Left lung (tissue), 10 donors: ENCODE data around the gene FLYWCH1. TPM values are rescaled to one million over a fixed set of nuclear protein-coding genes. Genes with fewer than 3 reads are reported as not detected.

Source experiments
- ATAC-seq: fragments of 200-7000 bp; cut with Tn5 transposase; one replicate; pipeline ENCODE4 v1.9.1; 2020; ENCODE audit warnings: moderate library complexity
- DNase-seq, 4 donors: peaks; one replicate each; pipeline ENCODE4 v3.0.0-alpha.2; 2013 to 2020
- H3K27ac ChIP-seq, 2 donors: fragments of 200-600 bp; sonication (generic) in 1 of 2; one replicate each; pipeline versions ENCODE4 v1.5.0 to v1.8.0; 2020 to 2021
- H3K27me3 ChIP-seq, 2 donors: fragments of 200-600 bp; sonication (generic) in 1 of 2; one replicate each; pipeline versions ENCODE4 v1.5.0 to v1.8.0; 2020 to 2021
- H3K36me3 ChIP-seq, 2 donors: fragments of 200-600 bp; sonication (generic) in 1 of 2; one replicate each; pipeline versions ENCODE4 v1.5.0 to v1.8.0; 2020 to 2021
- H3K4me1 ChIP-seq, 2 donors: fragments of 200-600 bp; one replicate each; pipeline ENCODE4 v1.8.0; 2021
- H3K4me3 ChIP-seq, 2 donors: fragments of 200-600 bp; sonication (generic) in 1 of 2; one replicate each; pipeline versions ENCODE4 v1.5.0 to v1.8.0; 2020 to 2021; ENCODE audit warnings: mild to moderate bottlenecking in 1 of 2
- H3K9me3 ChIP-seq, 2 donors: fragments of 200-600 bp; sonication (generic) in 1 of 2; one replicate each; pipeline versions ENCODE4 v1.5.0 to v1.8.0; 2020 to 2021
- CTCF ChIP-seq, 2 donors: fragments of 200-600 bp; sonication (generic) in 1 of 2; IDR thresholded peaks; one replicate each; pipeline versions ENCODE4 v1.5.0 to v1.8.0; 2021; ENCODE audit warnings: antibody characterized with exemption in 2 of 2
- intact Hi-C, 2 donors: fragments of 100-400 bp; cut with DNase I; formaldehyde crosslinking; loops; one replicate each; pipeline versions ENCODE4 v1.11.2 to v1.14.2; 2022
- polyA plus RNA-seq, 6 donors: library from polyadenylated mRNA; unstranded; fragments of 120-200 nt; gene quantifications; one replicate each; pipeline ENCODE4 v1.2.1, GENCODE V29; 2013; ENCODE audit not compliant: insufficient read length in 6 of 6
- total RNA-seq, 2 donors: library from RNA; stranded (reverse); fragmentation: NEBNext Ultra II Directional; extraction: Animal tissue kit (Norgen Biotek cat#: 25700); gene quantifications; one replicate each; pipeline ENCODE4 v1.2.1, GENCODE V29; 2021
- donor health status: DM: no; HTN: yes; CAD: no.
- donor health status: DM: no; HTN: no; CAD: no.

FLYWCH1 gene
- total and polyA plus RNA-seq, 8 donors, result 17.2 to 42.9 (median 26.4) TPM

- no peak for DNase-seq
- Histone ChIP-seq H3K4me3 (no peak overlapping the region), H3K27me3 (no peaks in the 10 kb centered on the region), H3K4me1 (no peaks in the 10 kb centered on the region), H3K27ac (no peak overlapping the region), H3K9me3 (no peaks in the 10 kb centered on the region), H3K36me3 (peaks cover 0 to 40% of the 10 kb centered on the region in 2 donors)
- intact Hi-C loops, result no loop called here
- no peak for ATAC-seq
- TF ChIP-seq CTCF (IDR thresholded peaks at IDR 0.05), result no peak
Observed at GRCh38 chr16:2897110-2897509, 14.6 kb upstream of the FLYWCH1 start.

GRCh38 chr16:2898831-2899563, 12.7 kb upstream of the FLYWCH1 start:
- ATAC-seq (no peak), DNase-seq (no peak)
- no peak overlapping the region for H3K27ac ChIP-seq
- H3K9me3 ChIP-seq, result no peaks in the 10 kb centered on the region
- H3K4me3 ChIP-seq, result no peak overlapping the region
- intact Hi-C loops, result no loop called here
- no peaks in the 10 kb centered on the region for H3K27me3 ChIP-seq
- no peak for TF ChIP-seq CTCF (IDR thresholded peaks at IDR 0.05)
- H3K36me3 ChIP-seq, result peaks cover 0 to 40% of the 10 kb centered on the region in 2 donors
- H3K4me1 ChIP-seq, result peaks cover 5 to 7% of the 10 kb centered on the region in 2 donors

GRCh38 chr16:2899564-2900072, 12.1 kb upstream of the FLYWCH1 start:
- H3K27me3 ChIP-seq, result no peaks in the 10 kb centered on the region
- intact Hi-C loops, result no loop called here
- ATAC-seq, result no peak
- TF ChIP-seq CTCF (IDR thresholded peaks at IDR 0.05), result no peak
- H3K9me3 ChIP-seq, result no peaks in the 10 kb centered on the region
- H3K4me1 ChIP-seq, result peaks cover 5 to 7% of the 10 kb centered on the region in 2 donors
- H3K36me3 ChIP-seq, result peaks cover 0 to 40% of the 10 kb centered on the region in 2 donors
- no peak overlapping the region for H3K27ac ChIP-seq
- H3K4me3 ChIP-seq, result no peak overlapping the region
- no peak for DNase-seq

- H3K27ac ChIP-seq, result no peak overlapping the region
- no peak overlapping the region for H3K4me3 ChIP-seq
- H3K27me3 ChIP-seq, result no peaks in the 10 kb centered on the region
- peaks cover 0 to 40% of the 10 kb centered on the region in 2 donors for H3K36me3 ChIP-seq
- no peak for TF ChIP-seq CTCF (IDR thresholded peaks at IDR 0.05)
- DNase-seq (no peak), ATAC-seq (no peak)
- H3K9me3 ChIP-seq, result no peaks in the 10 kb centered on the region
- intact Hi-C loops, result no loop called here
- H3K4me1 ChIP-seq, result peaks cover 5 to 7% of the 10 kb centered on the region in 2 donors
Observed at GRCh38 chr16:2900526-2901075, 11.1 kb upstream of the FLYWCH1 start.

- Histone ChIP-seq H3K27me3 (no peaks in the 10 kb centered on the region), H3K4me1 (peaks cover 5 to 18% of the 10 kb centered on the region in 2 donors), H3K27ac (no peak overlapping the region), H3K4me3 (no peak overlapping the region), H3K9me3 (no peaks in the 10 kb centered on the region), H3K36me3 (peaks cover 0 to 23% of the 10 kb centered on the region in 2 donors)
- no peak for ATAC-seq
- no peak for DNase-seq
- intact Hi-C loops, result no loop called here
- no peak for TF ChIP-seq CTCF (IDR thresholded peaks at IDR 0.05)
Observed at GRCh38 chr16:2902337-2903130, 9.2 kb upstream of the FLYWCH1 start.
